RWPE2 (cell line): ENCODE measurements around the gene TMEM45B.
"Not testable (repeated sequence)": the region's sequence is repeated elsewhere in the genome, so short reads cannot be mapped to it uniquely, and the experiment has no call there.

Experiments
- ATAC-seq: fragments of 200-7000 bp; cut with Tn5 transposase; 3 replicates; pipeline ENCODE4 v1.9.1; 2021; ENCODE audit warnings: low read depth
- DNase-seq: peaks from one replicate; pipeline ENCODE4 v3.0.0-alpha.2; 2020; ENCODE audit warnings: low spot score
- H3K27ac ChIP-seq: fragments of 450-650 bp; 2 replicates; pipeline ENCODE4 v1.5.1; 2017; ENCODE audit warnings: mild to moderate bottlenecking; ENCODE audit not compliant: poor library complexity, severe bottlenecking
- H3K27me3 ChIP-seq: fragments of 250-450 bp; sonication (Bioruptor Pico); 2 replicates; pipeline ENCODE4 v1.5.1; 2021; ENCODE audit warnings: mild to moderate bottlenecking, moderate library complexity; ENCODE audit not compliant: insufficient read depth, poor library complexity, severe bottlenecking
- H3K36me3 ChIP-seq: fragments of 250-450 bp; sonication (Bioruptor Pico); 2 replicates; pipeline ENCODE4 v1.5.1; 2020; ENCODE audit warnings: low read depth, mild to moderate bottlenecking, moderate library complexity
- H3K4me1 ChIP-seq: fragments of 250-450 bp; sonication (Bioruptor Pico); 2 replicates; pipeline ENCODE4 v1.5.1; 2021; ENCODE audit warnings: mild to moderate bottlenecking, moderate library complexity; ENCODE audit not compliant: insufficient read depth, poor library complexity, severe bottlenecking
- H3K4me3 ChIP-seq: fragments of 250-450 bp; sonication (Bioruptor Pico); 2 replicates; pipeline ENCODE4 v1.5.1; 2021; ENCODE audit warnings: mild to moderate bottlenecking, moderate library complexity; ENCODE audit not compliant: severe bottlenecking
- H3K9me3 ChIP-seq: fragments of 250-450 bp; sonication (Bioruptor Pico); 2 replicates; pipeline ENCODE4 v1.5.1; 2021; ENCODE audit warnings: mild to moderate bottlenecking, moderate library complexity; ENCODE audit not compliant: severe bottlenecking
- CTCF ChIP-seq: fragments of 450-650 bp; IDR thresholded peaks from one replicate; pipeline ENCODE4 v1.5.1; 2017; ENCODE audit warnings: mild to moderate bottlenecking, moderate library complexity; ENCODE audit not compliant: poor library complexity, severe bottlenecking

Gene TMEM45B

GRCh38 chr11:129840236-129840635, 24.6 kb downstream of the TMEM45B start:
- peaks cover 11% of the 10 kb centered on the region for H3K4me1 ChIP-seq
- ATAC-seq (peak; percentile 50; the same call in 2 of the 3 replicates), DNase-seq (no peak)
- no peak for TF ChIP-seq CTCF
- no peaks in the 10 kb centered on the region for H3K9me3 ChIP-seq
- H3K27ac ChIP-seq: peak overlapping the region; percentile 21
- H3K27me3 ChIP-seq: no peaks in the 10 kb centered on the region
- H3K4me3 ChIP-seq: no peak overlapping the region
- 0 out of 2 replicates have a peak, but pooled peaks cover 3% of the 10 kb centered on the region for H3K36me3 ChIP-seq

- Histone ChIP-seq H3K4me1 (peaks cover 21% of the 10 kb centered on the region), H3K27me3 (no peaks in the 10 kb centered on the region), H3K27ac (no peak overlapping the region), H3K36me3 (0 out of 2 replicates have a peak, but pooled peaks cover 3% of the 10 kb centered on the region), H3K4me3 (no peak overlapping the region), H3K9me3 (peaks cover 2% of the 10 kb centered on the region)
- no peak for ATAC-seq
- TF ChIP-seq CTCF: no peak
- no peak for DNase-seq
Observed at GRCh38 chr11:129842138-129842537, 26.5 kb downstream of the TMEM45B start.

DNA sequence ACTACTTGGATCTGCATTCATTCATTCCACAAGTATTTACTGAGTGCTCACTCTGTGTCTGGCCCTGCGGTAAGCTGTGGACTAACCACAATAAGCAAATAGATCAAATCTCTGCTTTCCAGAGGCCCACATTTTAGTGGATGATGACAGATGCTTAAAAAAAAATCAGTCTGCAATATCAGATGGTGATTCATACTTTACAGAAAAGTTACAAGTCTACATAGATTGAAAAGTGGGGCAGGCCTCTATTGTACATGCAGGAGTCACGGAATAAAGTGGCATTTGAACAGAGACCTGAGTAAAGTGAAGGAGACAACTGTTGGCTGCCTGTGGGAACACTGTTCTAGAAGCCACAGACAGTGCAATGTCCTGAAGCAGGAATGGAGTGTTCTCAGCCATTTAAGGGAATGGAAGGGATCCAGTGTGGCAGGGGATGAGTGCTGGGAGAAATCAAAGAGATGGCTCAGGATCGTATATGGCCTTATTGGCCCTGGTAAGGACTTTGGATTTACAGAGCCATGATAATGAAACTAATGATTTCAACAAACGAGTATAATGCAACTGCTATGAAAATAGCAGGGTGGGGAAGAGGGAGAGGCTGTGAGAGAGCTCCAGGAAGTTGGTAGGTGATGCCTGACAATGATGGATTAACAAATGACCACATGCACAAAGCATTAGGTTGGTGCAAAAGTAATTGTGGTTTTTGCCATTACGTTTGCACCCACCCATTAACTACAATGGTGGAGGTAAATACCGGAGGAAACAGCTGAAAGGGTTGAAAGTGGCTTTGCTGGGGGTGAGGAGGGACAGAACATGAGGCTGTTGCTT, 31.1 kb downstream of the TMEM45B start:
- H3K36me3 ChIP-seq: 0 out of 2 replicates have a peak, but pooled peaks cover 3% of the 10 kb centered on the region
- no peak for TF ChIP-seq CTCF
- peaks cover 21% of the 10 kb centered on the region for H3K4me1 ChIP-seq
- H3K9me3 ChIP-seq: peaks cover 2% of the 10 kb centered on the region
- H3K27me3 ChIP-seq: no peaks in the 10 kb centered on the region
- ATAC-seq (peak; percentile 98), DNase-seq (no peak)
- H3K4me3 ChIP-seq: no peak overlapping the region
- peak overlapping the region; percentile 98 for H3K27ac ChIP-seq

DNA sequence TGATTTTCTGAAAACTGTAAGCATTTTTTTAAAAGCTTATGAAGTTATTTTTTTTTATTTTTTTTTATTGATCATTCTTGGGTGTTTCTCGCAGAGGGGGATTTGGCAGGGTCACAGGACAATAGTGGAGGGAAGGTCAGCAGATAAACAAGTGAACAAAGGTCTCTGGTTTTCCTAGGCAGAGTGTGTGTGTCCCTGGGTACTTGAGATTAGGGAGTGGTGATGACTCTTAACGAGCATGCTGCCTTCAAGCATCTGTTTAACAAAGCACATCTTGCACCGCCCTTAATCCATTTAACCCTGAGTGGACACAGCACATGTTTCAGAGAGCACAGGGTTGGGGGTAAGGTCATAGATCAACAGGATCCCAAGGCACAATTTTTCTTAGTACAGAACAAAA, 31.7 kb downstream of the TMEM45B start:
- H3K36me3 ChIP-seq, ATAC-seq, H3K27me3 ChIP-seq, H3K9me3 ChIP-seq, H3K4me3 ChIP-seq, DNase-seq: not testable (repeated sequence)
- Histone ChIP-seq H3K27ac (peak overlapping the region; percentile 98), H3K4me1 (peaks cover 27% of the 10 kb centered on the region)

- H3K27me3 ChIP-seq: no peaks in the 10 kb centered on the region
- no peak for DNase-seq
- peaks cover 2% of the 10 kb centered on the region for H3K9me3 ChIP-seq
- H3K36me3 ChIP-seq: 0 out of 2 replicates have a peak, but pooled peaks cover 3% of the 10 kb centered on the region
- H3K4me3 ChIP-seq: no peak overlapping the region
- TF ChIP-seq CTCF: no peak
- no peak for ATAC-seq
- no peak overlapping the region for H3K27ac ChIP-seq
- H3K4me1 ChIP-seq: peaks cover 50% of the 10 kb centered on the region
Observed at GRCh38 chr11:129849447-129850130, 33.9 kb downstream of the TMEM45B start.
